HG02759 (cell line): ENCODE measurements around the gene CACNA1C.

ENCODE experiments used
- ATAC-seq: cut with Tn5 transposase; IDR thresholded peaks from one replicate; pipeline ENCODE4 v1.9.1; 2021; ENCODE audit warnings: mild to moderate bottlenecking, moderate library complexity; ENCODE audit not compliant: unreplicated experiment

The CACNA1C gene

DNA sequence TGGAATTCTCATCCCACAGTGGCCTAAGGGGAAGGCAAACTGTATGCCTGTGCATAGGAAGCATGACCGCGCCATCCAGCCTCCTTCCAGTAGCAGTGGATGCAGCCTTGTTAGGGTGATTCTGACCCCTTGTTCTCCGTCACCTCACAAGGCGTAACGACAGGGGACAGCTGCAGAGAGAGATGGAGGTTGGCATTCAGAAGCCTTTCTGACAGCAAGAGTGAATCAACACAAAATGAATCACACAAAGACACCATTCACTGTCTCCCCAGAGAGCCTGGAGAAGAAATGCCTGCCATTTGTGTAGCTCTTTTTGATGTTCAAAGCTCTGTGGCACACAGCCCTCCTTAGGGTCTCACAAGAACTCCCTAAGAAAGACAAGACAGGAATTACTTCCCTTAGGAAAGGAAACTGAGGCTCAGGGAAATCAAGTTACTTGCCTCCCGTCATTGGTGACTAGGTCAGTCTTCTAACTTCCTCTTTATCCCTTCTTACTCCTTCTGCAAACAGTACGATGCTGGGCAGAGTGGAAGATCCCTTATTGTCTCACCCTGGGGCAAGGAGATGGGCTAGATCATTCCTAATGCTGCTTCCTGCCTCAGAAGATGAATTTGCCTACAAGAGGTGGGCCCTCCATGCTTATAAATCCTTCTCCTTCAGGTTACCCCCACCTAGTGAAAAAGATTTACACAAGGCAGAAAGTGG, 280.9 kb downstream of the CACNA1C start:
- ATAC-seq = no peak

DNA sequence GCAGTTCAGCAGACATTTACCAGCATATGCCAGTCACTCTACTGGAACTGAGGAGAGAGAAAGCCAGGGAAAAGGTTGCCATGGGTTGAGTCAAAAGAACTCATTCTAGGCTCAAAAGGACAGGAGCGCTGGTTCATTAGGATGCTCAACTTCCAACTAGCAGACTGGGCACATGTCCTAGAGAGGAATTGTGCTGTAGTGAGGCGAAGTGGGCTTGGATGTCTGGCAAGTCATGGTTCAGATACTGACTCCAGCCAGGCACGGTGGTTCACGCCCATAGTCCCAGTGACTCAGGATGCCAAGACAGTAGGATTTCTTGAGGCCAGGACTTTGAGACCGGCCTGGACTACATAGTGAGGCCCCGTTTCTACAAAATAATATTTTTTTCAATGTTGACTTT, 281.5 kb downstream of the CACNA1C start:
- ATAC-seq = no peak

DNA sequence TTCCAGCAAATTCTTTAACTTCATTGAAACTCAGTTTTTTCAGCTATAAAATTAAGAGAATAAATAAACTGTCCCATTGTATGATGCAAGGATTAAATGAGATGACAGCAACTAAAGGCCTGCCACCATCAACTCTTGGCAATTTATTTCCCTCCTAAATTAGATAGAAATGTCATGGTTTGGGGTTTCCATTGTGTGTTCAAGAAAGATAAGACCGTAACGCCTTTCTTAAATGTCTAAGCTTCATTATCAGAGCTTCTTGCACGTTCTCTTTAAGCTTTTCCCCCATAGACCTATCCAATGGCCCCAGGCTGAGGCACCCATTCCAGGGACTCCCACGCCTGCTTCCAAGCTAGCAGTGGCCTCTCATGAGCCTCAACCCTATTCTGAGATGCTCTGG, 281.9 kb downstream of the CACNA1C start:
- ATAC-seq = no peak

DNA sequence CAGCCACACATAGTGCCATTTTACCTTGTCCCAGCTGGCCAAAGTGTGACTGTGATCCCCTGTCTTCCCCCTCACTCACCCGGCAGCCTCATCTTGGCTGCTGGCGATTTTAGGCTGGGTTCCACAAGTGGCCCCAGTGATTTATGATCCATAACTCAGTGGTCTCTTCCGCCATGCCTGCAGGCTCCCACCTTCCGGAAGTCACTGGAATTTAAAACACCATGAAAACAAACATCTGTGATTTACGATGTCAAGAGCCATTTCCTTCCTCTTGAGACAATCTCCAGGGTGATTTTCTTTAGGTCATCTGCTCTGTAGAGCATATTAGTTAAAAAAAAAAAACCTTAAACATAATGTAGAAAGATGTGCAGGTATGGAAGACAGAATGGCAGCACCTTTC, 282.3 kb downstream of the CACNA1C start:
- ATAC-seq = no peak

DNA sequence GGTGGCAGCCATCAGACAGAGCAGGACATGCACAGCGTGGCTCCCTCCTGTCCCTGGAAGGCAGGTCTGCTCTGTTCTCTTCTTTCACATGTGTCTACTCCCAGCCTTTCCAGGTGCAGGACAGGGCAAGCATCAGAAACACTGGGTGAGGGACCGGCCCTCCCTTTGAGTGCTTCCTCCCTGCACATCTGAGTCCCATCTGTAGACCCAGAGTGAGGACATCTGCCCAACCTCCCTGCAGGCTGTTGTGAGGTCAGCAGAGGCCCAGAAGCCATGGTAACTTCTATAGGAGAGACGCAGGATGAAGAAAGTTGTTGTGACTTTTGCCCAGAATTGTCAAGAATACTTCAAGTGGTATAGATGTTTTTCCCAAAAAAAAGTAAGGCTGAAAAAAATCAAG, 282.7 kb downstream of the CACNA1C start:
- ATAC-seq = no peak

DNA sequence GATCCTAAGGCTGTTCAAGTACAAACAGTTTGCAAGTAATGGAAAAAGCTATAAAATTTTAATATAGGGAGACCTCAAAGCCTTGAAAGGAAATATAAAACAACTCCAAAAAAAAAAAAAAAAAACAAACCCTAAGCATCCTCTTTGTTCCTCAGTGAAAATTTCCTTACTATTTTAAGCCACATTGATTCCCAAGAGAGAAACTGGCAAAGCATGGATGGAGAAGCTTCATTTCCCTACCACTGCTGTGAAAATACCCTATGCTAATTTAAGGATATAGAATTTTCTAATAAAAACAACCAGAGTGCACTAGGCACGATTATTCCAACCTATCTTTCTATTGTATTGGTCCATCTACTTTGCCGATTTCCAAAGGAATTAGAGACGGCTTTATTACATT, 283.1 kb downstream of the CACNA1C start:
- no peak for ATAC-seq

DNA sequence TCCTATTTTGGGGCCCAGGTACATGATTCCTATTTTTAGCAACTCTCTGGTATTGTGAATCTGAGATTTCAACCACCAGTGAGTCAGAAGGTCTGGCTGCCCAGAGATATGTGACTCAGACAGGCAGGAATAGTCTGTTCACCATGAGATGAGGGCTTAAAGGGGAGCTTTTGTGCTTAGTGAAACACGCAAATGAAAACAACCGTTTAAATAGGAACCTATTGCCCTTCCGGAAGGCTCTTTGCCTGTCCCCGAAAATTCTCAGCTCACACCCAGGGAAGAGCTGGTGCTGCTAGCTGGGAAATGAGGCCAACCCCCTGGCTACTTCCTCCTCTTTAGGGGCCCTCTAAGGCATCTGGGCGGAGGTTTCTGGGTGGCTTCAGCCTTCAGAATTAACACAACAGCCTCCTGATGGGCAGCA, 283.6 kb downstream of the CACNA1C start:
- peak; percentile 77 for ATAC-seq

DNA sequence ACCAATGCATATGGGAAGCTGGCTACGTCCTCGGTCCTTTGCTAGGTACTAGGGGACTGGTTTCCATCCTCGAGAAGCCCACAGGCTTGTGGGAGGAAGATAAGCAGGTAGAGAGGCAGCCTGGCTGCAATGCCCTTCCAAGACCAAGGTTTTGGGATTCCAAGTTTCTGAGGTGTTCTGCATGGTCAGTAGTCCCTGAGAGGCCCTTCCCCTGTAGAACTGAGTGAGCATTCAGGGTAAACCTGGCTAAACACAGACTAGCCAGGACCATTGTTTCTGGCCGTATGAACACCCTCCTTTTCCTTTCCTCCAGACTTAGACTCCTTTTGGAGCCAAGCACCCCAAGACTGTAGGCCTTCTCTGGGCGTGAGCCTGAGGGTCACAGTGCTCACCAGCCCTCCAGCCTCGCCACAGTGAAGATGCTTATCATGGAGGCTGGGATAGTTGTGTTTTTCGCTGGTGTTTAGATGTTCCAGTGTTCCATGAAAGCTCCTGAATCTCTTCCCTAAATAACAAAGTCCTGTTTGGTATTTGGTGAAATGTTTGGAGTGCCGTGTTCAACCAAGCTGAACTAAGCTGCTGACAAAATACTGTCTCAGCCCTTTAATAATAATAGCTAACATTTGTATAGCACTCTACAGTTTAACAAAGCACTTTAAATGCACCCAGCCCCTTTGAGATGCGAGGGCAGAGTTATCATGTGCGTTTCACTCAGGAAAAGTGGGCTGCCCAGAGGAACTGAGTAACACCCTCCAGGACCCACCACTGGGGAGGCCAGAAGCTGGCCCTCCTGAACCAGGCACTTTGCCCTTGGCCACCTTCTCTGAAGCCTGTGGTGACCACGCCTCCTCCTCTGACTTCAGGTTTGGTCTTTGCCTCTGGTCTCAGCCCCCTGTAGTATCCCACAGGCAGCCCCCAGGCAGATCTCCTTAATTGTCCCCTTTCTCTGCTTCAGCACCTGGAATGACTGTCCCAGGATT, 284.5 kb downstream of the CACNA1C start:
- no peak for ATAC-seq

DNA sequence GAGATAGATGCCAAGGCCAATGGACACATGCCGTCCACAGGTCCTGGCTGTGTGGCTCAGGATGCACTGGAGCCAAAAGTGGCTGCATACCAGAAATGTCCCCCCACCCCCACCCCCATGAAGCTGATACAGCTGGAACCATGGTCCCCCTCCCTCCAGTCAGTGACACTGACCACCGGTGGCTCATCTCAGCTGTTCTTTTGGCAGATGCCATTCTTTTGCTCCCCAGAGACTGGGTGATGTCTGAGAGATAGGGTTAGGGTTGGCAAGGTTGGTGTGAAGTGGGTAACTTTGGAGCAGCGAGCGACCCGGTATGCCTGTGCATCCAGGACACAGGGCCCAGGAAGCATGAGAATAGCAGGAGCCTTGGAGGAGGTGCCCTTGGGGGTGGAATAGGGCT, 285.6 kb downstream of the CACNA1C start:
- ATAC-seq = no peak

DNA sequence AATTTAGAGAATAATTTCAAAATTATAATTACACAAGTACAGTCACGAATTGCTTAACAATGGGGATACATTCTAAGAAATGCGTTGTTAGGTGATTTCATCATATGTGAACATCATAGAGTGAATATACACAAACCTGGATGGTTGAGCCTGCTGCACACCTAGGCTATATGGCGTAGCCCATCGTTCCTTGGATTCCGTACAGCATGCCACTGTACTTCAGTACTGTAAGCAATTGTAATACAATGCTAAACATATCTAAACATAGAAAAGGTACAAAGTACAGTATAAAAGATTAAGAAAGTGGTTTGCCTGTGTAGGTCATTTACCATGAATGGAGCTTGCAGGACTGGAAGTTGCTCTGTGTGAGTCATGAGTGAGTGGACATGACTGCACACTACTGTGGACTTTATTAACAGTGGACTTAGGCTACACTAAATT, 286.2 kb downstream of the CACNA1C start:
- ATAC-seq = no peak

DNA sequence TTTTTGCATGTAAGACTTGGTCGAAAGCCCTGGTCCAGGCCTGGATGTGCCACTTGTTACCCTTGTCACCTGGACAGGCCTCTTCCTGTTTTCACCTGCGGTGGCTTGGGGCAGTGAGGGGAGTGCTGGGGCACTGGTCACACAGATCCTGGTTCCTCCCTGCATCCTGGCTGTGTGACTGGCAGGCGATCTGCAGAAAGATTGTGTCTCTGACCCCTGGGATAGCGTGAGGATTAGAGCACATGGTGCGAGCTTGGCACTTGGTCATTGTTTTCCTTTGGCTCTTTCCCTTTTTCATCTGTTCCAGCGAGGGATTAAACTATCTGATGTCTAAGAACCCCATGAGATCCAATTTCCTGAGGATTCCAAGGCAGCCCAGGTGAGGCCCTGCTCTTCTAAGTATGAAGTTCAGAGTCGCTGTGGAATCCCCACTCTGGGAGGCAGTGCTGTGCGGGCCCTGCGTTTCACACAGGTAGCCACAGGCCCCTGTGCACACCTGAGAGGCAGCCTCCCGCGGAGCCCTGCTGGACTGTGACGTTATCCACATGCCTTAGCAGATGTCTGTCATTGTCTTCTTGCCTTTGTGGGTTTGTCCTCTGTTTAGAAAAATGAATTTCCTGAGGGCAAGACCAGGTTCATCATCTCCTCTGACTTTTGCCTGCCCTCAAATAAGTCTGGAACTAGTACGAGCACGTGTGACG, 288.4 kb downstream of the CACNA1C start:
- no peak for ATAC-seq

DNA sequence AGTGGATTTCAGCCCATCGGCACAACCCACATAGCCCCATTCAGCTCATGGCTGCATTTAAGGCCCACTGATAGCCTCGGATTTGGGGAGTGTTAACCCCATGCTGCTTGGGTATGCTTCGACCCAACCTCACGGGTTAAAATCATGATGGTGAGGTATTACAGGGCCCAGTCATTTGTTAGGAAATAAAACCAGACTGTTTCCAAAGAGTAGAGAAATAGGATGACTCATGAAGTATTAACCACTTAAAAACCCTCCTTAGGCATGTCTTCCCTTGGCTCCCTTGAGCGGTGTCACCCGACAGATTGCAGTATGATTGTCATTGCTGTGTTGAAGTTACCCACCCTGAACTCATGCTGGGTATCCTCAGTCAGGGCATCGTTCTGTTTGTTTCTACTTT, 289.1 kb downstream of the CACNA1C start:
- no peak for ATAC-seq

DNA sequence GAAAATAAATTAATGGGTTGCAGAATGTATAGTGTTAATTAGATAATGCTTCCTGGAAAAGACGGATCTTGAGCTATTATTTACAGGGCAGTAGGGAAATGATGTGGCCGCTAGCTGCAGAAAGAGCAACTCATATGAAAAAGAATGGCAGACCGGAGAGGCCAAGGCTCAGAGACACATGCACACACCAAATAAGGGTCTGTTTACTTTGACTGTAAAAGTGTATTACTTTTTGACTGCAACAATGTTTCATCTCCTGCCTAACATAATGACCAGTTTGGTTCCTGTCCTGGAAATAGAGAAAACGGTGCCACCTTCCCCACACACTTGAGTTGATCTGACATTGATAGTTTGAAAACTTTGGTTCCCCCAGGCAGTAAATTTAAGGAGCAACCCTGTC, 290.9 kb downstream of the CACNA1C start:
- ATAC-seq = no peak

DNA sequence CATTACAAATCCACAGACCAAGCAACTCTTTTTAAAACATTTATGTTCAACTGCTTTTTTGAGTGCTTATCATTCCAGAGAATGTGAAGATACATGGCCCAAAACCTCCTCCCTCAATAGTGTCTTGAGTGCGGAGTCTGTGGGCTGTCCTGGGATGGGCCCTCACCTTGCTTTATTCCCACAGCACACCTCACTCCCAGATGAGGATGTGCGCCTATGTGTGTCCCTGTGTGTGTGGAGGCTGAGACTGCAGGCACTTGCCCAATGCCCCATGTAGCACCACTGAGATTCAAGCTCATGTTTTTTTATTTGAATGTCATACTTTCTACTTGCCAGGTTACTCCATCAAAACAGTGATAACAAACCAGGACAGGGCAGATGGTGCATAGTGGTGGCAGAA, 291.7 kb downstream of the CACNA1C start:
- ATAC-seq = no peak

DNA sequence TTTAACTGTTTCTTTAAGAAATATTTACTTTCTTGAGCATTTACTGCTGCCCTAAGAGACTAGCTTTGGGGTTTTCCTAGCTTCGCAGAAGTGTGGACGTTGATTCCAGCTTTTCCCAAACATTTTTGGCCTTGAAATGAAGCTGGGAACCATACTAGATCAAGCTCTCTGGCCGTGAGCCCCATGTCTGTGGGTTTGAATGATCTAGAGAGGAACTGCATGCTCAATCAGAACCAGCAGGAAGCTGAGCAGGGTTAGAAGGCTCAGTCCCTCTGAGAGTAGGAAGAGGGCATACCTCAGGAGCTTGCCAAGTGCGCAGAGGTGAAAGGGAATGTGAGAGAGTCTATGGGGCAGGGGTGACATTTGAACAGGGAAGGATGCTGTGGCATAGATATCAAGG, 292.1 kb downstream of the CACNA1C start:
- no peak for ATAC-seq

DNA sequence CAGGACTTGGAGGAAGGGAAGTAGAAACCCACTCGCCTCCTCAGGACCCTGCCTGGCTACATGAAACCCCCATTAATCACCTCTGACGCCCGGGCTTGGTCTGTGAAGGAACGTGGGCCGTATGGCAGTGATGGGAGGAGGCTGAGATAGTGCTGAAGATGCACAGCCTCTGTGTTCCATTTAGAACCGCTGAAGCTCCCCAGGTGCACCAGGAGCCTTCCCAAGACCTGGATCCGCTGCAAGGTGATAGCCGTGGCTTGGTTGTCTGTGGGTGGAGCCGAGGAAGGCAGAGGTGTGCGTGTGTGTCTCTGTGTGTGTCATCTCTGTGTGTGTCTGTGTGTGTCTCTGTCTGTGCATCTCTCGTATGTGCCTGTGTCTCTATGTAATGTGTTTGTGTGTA, 293.1 kb downstream of the CACNA1C start:
- no peak for ATAC-seq

DNA sequence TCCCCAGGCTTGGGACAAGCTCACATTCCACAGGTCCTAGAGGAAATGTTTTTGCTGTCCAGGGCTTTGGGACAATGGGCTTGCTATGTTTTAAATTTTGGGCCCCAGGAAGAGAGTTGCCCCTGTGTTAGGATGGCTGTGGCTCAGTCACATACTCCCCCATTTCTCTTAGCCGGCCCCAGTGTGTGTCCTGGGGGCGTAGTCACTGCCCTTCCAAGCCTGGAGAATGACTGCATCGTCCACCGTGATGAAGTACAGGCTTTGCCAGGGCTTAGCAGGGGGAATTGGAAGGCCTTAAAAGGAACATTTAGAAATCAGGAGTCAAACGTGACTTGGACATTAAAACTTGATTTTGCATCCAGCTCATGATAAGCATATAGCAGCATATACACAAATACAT, 293.6 kb downstream of the CACNA1C start:
- ATAC-seq = no peak

DNA sequence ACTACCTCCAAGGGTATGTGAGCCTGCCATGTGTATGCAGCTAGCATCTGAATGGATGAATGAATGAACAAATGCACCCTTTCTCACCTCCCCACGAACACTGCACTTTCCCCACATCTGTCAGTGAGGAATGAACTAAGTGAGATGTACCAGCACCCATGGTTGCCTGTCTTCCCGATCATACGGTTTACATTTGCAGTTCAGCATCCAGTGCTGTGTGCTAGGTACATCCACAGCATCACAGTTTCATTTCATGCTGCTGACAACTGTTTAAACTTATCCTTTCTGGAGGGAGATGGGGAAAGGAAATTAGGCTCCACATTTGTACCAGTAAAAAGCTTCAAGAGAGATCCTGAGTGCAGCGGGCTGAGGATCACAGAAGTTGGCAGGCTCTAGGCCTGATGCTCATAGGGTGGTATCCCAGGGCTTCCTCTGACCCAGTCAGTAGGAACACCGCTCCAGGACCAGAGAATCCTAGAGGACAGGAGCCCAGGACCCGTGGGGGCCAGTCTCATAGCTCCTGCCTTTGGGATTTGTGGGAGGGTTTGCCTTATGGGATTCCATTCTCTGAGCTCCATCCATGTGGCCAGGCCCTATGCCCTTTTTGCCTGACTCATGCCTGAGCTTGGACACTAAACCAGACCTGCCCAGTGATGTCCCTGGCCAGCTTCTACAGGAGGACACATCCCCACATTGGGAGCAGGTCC, 294.5 kb downstream of the CACNA1C start:
- no peak for ATAC-seq

DNA sequence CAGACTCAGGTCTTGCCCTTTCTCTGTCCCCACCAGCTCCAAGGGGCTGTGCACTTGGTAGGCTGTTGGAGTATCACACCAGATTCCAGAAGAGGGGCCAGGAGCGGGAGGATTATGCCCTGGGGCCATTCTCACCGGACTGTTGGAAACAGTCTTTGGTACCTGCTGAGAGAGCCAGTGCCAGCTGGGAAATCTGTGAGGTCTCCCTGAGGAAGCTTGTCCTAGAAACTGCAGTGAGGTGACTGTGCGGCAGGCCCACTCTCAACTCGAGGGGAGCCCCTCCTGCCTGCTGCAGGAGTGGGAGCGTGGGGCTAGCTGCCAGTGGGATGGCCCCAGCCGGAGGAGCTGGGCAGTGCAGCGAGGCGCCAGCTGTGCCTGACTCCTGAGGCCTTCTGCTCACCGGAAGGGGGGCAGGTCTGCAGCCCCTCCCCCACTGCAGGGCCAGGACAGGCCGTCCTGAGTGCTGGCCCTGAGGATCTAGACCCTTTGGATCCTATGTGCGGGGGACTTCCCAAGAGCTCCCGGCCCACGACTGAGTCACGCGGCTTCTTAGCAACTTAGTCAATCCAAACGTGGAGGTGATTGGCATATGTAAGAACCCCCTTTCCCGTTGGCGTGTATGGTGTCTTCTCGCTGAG, 295.2 kb downstream of the CACNA1C start:
- no peak for ATAC-seq

DNA sequence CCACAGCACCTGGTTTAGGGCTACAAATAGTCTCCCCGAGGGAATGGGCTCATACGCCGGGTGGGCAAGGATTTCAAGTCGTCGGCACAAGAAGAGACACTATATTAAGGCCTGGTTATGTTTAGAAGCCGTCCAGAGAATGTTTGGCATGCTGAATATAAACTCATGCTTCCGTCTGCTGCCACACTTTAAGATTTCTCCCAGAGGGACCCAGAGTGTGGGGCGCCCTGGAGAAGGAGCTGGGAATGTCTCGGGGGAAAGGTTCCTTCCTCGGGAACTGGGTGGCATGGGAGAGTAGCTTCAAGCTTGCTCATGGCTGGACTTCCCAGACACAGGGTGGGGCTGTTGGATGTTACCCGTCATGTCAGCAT, 295.7 kb downstream of the CACNA1C start:
- ATAC-seq = no peak
